Mesenteric fat pad (tissue), 1 donor: ENCODE results near the gene TRPM8. TPM values are rescaled to one million over a fixed set of nuclear protein-coding genes. Genes with fewer than 3 reads are reported as not detected.
"Not testable (repeated sequence)": the region's sequence is repeated elsewhere in the genome, so short reads cannot be mapped to it uniquely, and the experiment has no call there.

Experiments used
- DNase-seq: peaks from one replicate; pipeline ENCODE4 v3.0.0-alpha.2; 2020; ENCODE audit warnings: low spot score
- total RNA-seq: library from RNA; stranded (reverse); fragmentation: NEBNext Ultra II Directional; extraction: Animal tissue kit (Norgen Biotek cat#: 25700); gene quantifications from one replicate; pipeline ENCODE4 v1.2.1, GENCODE V29; 2021
- donor health status: DM: yes; HTN: yes; CAD: no.

TRPM8 gene
- total RNA-seq, 1 donor from 2014 or later: not detected

GRCh38 chr2:233936089-233936488 is 18.9 kb downstream of the TRPM8 start:
- no peak for DNase-seq

- no peak for DNase-seq
These were observed 21.6 kb downstream of the TRPM8 start for GRCh38 chr2:233938676-233939370.

- no peak for DNase-seq
These were observed 23.5 kb downstream of the TRPM8 start for GRCh38 chr2:233940376-233941276.

- DNase-seq: no peak
These were observed 25.6 kb downstream of the TRPM8 start for GRCh38 chr2:233942731-233943130.

GRCh38 chr2:233944269-233944668 is 27.1 kb downstream of the TRPM8 start:
- no peak for DNase-seq

- DNase-seq: no peak
These were observed 27.5 kb downstream of the TRPM8 start for GRCh38 chr2:233944722-233945121.

GRCh38 chr2:233945146-233945545 is 28.0 kb downstream of the TRPM8 start:
- DNase-seq: no peak

GRCh38 chr2:233950078-233950825 is 33.1 kb downstream of the TRPM8 start:
- DNase-seq: no peak

GRCh38 chr2:233952335-233952734 is 35.2 kb downstream of the TRPM8 start:
- DNase-seq: no peak

GRCh38 chr2:233953087-233953801 is 36.1 kb downstream of the TRPM8 start:
- DNase-seq: no peak

GRCh38 chr2:233960203-233960602 is 43.0 kb downstream of the TRPM8 start:
- no peak for DNase-seq

- DNase-seq: no peak
These were observed 44.7 kb downstream of the TRPM8 start for GRCh38 chr2:233961905-233962304.

- DNase-seq: no peak
These were observed 47.4 kb downstream of the TRPM8 start for GRCh38 chr2:233964581-233964980.

- no peak for DNase-seq
These were observed 47.9 kb downstream of the TRPM8 start for GRCh38 chr2:233965032-233965603.

GRCh38 chr2:233965646-233966045 is 48.5 kb downstream of the TRPM8 start:
- not testable (repeated sequence) for DNase-seq

- no peak for DNase-seq
These were observed 49.2 kb downstream of the TRPM8 start for GRCh38 chr2:233966388-233966787.

- no peak for DNase-seq
These were observed 50.0 kb downstream of the TRPM8 start for GRCh38 chr2:233967164-233967563.

GRCh38 chr2:233968556-233968955 is 51.4 kb downstream of the TRPM8 start:
- DNase-seq: no peak

GRCh38 chr2:233972460-233972859 is 55.3 kb downstream of the TRPM8 start:
- not testable (repeated sequence) for DNase-seq

- no peak for DNase-seq
These were observed 55.9 kb downstream of the TRPM8 start for GRCh38 chr2:233972941-233973575.
